ENCODE data around the gene AGBL3. TPM values are rescaled to one million over a fixed set of nuclear protein-coding genes. Genes with fewer than 3 reads are reported as not detected.

AGBL3 gene
- total and polyA plus RNA-seq, 7 donors = 0.23 to 3.1 (median 0.95) TPM

DNA sequence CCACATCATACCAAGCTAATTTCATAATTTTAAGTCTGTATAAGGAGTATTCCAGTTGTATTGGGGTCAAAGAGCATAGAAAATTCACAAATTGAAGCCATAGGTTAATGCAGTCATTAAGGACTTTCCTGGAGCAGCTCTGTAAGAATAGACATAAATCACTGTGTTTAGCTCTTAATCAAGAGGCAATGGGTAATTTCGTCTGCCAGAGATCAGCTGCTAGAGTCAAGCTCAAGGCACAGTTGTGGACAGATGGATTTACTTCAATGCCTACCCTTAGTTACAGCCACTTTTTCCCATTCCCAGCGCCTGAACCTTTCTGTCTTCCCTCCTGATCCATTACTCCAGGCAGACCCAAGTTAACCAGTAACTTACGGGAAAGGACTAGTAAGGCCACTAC, 40.6 kb upstream of the AGBL3 start:
- Histone ChIP-seq H3K4me1 (peaks cover 0 to 30% (median 14%) of the 10 kb centered on the region in 4 donors), H3K4me3 (no peak overlapping the region), H3K27me3 (no peaks in the 10 kb centered on the region), H3K9me3 (no peaks in the 10 kb centered on the region), H3K27ac (peak overlapping the region in 3 of 4 donors; percentile 21 to 86 (median 33)), H3K36me3 (peaks cover 23 to 100% (median 49%) of the 10 kb centered on the region in 4 donors)
- 71 to 85% methylated on average over 3 of the region's 3 CpGs for WGBS, 2 donors
- peak in 1 of 4 donors; percentile 22 for TF ChIP-seq POLR2AphosphoS5 (IDR thresholded peaks at IDR 0.05)
- TF ChIP-seq EP300 (IDR thresholded peaks at IDR 0.05) = no peak
- no peak for DNase-seq
- intact Hi-C loops (cut with DNase I) = loop anchor here (5.0 kb wide), 1 partner anchor 43 kb away; no protein-coding TSS in a partner anchor

DNA sequence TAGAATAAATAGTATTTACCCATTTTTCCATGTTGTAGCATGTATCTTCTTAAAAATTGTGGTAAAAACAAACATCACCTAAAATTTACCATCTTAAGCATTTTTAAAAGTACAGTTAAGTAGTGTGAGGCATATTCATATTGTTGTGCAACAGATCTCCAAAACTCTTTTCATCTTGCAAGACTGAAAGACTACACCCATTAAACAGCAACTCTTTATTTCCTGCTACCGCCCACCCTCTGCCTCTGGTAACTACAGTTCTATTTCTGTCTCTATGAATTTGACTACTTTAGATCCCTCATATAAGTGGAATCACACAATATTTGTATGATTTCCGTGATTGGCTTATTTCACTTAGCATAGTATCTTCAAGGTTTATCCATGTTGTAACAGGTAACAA, 40.0 kb upstream of the AGBL3 start:
- peaks cover 0 to 25% (median 10%) of the 10 kb centered on the region in 4 donors for H3K4me1 ChIP-seq
- H3K9me3 ChIP-seq = no peaks in the 10 kb centered on the region
- DNase-seq = no peak
- no peaks in the 10 kb centered on the region for H3K27me3 ChIP-seq
- intact Hi-C loops (cut with DNase I) = loop anchor here (5.0 kb wide), 1 partner anchor 44 kb away; no protein-coding TSS in a partner anchor
- peak overlapping the region in 3 of 4 donors; percentile 21 to 86 (median 33) for H3K27ac ChIP-seq
- TF ChIP-seq, protein P1, sequence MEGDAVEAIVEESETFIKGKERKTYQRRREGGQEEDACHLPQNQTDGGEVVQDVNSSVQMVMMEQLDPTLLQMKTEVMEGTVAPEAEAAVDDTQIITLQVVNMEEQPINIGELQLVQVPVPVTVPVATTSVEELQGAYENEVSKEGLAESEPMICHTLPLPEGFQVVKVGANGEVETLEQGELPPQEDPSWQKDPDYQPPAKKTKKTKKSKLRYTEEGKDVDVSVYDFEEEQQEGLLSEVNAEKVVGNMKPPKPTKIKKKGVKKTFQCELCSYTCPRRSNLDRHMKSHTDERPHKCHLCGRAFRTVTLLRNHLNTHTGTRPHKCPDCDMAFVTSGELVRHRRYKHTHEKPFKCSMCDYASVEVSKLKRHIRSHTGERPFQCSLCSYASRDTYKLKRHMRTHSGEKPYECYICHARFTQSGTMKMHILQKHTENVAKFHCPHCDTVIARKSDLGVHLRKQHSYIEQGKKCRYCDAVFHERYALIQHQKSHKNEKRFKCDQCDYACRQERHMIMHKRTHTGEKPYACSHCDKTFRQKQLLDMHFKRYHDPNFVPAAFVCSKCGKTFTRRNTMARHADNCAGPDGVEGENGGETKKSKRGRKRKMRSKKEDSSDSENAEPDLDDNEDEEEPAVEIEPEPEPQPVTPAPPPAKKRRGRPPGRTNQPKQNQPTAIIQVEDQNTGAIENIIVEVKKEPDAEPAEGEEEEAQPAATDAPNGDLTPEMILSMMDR (IDR thresholded peaks at IDR 0.05) = no peak
- peak in 1 of 4 donors; percentile 13 for TF ChIP-seq POLR2AphosphoS5 (IDR thresholded peaks at IDR 0.05)
- 77 to 78% methylated on average over 2 of the region's 2 CpGs for WGBS, 2 donors
- H3K36me3 ChIP-seq = peaks cover 24 to 100% (median 53%) of the 10 kb centered on the region in 4 donors
- H3K4me3 ChIP-seq = no peak overlapping the region

DNA sequence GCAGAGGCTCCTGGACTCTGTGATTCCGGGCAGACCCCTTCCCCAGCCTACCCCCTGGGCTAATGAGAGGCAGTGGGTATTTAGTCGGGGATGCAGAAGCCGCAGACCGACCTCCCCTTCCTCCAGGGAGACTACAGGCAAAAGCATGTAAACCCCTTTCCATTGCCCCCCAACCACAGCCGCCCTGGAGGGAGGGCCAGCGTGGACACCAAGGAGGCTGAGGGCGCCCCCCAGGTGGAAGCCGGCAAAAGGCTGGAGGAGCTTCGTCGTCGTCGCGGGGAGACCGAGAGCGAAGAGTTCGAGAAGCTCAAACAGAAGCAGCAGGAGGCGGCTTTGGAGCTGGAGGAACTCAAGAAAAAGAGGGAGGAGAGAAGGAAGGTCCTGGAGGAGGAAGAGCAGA, 39.0 kb upstream of the AGBL3 start:
- peaks cover 0 to 22% (median 4%) of the 10 kb centered on the region in 4 donors for H3K4me1 ChIP-seq
- H3K27me3 ChIP-seq = no peaks in the 10 kb centered on the region
- no peaks in the 10 kb centered on the region for H3K9me3 ChIP-seq
- 94 to 95% methylated on average over 17 of the region's 17 CpGs for WGBS, 2 donors
- TF ChIP-seq, protein P1 (IDR thresholded peaks at IDR 0.05) = no peak
- TF ChIP-seq POLR2A (IDR thresholded peaks at IDR 0.05) (no peak), POLR2AphosphoS5 (IDR thresholded peaks at IDR 0.05) (peak in 1 of 4 donors; percentile 20)
- DNase-seq = no peak
- H3K4me3 ChIP-seq = no peak overlapping the region
- intact Hi-C loops (cut with DNase I) = loop anchor here (5.0 kb wide), 1 partner anchor 45 kb away; no protein-coding TSS in a partner anchor
- peaks cover 24 to 100% (median 52%) of the 10 kb centered on the region in 4 donors for H3K36me3 ChIP-seq
- peak overlapping the region; percentile 17 to 86 (median 51) for H3K27ac ChIP-seq

DNA sequence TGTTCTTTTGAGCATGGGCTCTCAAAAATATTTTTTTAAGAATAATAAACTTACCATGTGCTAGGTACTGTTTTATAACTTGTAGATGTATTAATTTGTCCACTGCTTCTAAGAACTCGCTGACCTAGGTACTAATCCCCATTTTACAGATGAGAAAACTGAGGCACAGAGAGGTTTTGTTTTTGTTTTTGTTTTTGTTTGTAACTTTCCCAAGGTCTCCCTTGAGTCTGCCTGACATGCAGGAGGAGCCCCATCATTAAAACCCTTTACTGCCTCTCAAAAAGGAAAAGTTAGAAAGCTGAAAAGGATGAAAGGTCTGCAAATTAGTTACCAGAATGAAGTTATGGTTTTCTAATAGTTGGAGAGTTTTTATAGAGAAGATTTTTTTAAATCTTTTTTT, 38.5 kb upstream of the AGBL3 start:
- H3K27ac ChIP-seq = peak overlapping the region; percentile 17 to 86 (median 51)

DNA sequence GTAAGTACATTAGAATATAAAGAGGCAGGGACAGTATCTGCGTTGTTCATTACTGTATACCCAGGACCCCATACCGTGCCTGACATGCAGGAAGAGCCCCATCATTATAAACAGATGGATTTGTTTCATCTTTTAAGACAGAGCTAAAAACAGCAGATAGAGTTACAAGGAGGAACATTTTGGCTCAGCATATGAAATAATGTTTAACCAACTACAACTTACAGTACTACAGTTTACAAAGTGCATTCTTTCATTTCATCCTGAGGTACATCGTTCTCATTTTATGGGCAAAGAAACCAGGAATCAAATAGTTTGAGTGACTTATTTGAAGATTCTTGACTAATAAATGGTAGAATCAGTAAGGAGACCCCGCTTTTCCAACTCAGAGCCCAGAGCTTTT, 38.1 kb upstream of the AGBL3 start:
- intact Hi-C loops (cut with DNase I) = loop anchor here (5.0 kb wide), 1 partner anchor 46 kb away; no protein-coding TSS in a partner anchor
- TF ChIP-seq, protein P1 (IDR thresholded peaks at IDR 0.05) = no peak
- TF ChIP-seq EP300 (IDR thresholded peaks at IDR 0.05) (no peak), POLR2A (IDR thresholded peaks at IDR 0.05) (no peak), POLR2AphosphoS5 (IDR thresholded peaks at IDR 0.05) (no peak)
- no peak for DNase-seq
- no peaks in the 10 kb centered on the region for H3K27me3 ChIP-seq
- no peak overlapping the region for H3K4me3 ChIP-seq
- no peaks in the 10 kb centered on the region for H3K9me3 ChIP-seq
- H3K36me3 ChIP-seq = peaks cover 24 to 100% (median 61%) of the 10 kb centered on the region in 4 donors
- 68 to 78% methylated on average over 4 of the region's 4 CpGs for WGBS, 2 donors
- H3K27ac ChIP-seq = peak overlapping the region in 3 of 4 donors; percentile 33 to 86 (median 69)
- H3K4me1 ChIP-seq = peaks cover 0 to 22% (median 2%) of the 10 kb centered on the region in 4 donors

More for the DNA sequence above, 38.5 kb upstream of the AGBL3 start:
- Histone ChIP-seq H3K9me3 (no peaks in the 10 kb centered on the region), H3K27me3 (no peaks in the 10 kb centered on the region), H3K4me3 (no peak overlapping the region), H3K4me1 (peaks cover 0 to 22% (median 2%) of the 10 kb centered on the region in 4 donors), H3K36me3 (peaks cover 24 to 100% (median 57%) of the 10 kb centered on the region in 4 donors)
- DNase-seq = no peak
- TF ChIP-seq, protein P1 (IDR thresholded peaks at IDR 0.05) = no peak
- no peak for TF ChIP-seq EP300 (IDR thresholded peaks at IDR 0.05)
- no peak for TF ChIP-seq POLR2A (IDR thresholded peaks at IDR 0.05)
- no peak for TF ChIP-seq POLR2AphosphoS5 (IDR thresholded peaks at IDR 0.05)
- 89 to 96% methylated on average over 1 of the region's 1 CpG for WGBS, 2 donors
- intact Hi-C loops (cut with DNase I) = loop anchor here (5.0 kb wide), 1 partner anchor 46 kb away; no protein-coding TSS in a partner anchor

Data from sigmoid colon (tissue), 7 donors.